Measurements from ENCODE around the gene VLDLR. TPM values are rescaled to one million over a fixed set of nuclear protein-coding genes. Genes with fewer than 3 reads are reported as not detected.

Gene VLDLR
- total RNA-seq, 2 experiments from 2014 or later, result 13.0 to 17.1 TPM

GRCh38 chr9:2616692-2617377 lies 4.8 kb upstream of the VLDLR start:
- POLR2A ChIA-PET, result no interaction called here
- Mint-ChIP-seq H3K4me3 (no peak overlapping the region), H3K36me3 (ENCODE audit: low read depth) (no peaks in the 10 kb centered on the region), H3K4me1 (ENCODE audit: low read depth) (peaks cover 6% of the 10 kb centered on the region), H3K9me3 (no peaks in the 10 kb centered on the region), H3K27ac (no peak overlapping the region), H3K27me3 (peaks cover 33% of the 10 kb centered on the region)
- ATAC-seq (no peak), DNase-seq (no peak)
- intact Hi-C loops (cut with micrococcal nuclease), result loop anchor here (10.0 kb wide), 1 partner anchor 58 kb away; no protein-coding TSS in a partner anchor
- TF ChIP-seq CTCF (IDR thresholded peaks at IDR 0.05), result no peak
- CTCF ChIA-PET, result no interaction called here

GRCh38 chr9:2618289-2618688 lies 3.3 kb upstream of the VLDLR start:
- CTCF ChIA-PET, result no interaction called here

GRCh38 chr9:2620919-2621721 lies 467 bp upstream of the VLDLR start:
- ChIA-PET POLR2A (interaction anchor here (0.5 kb wide), 1 partner anchor 129 kb away, joined by 3 read pairs; no protein-coding TSS in a partner anchor), CTCF (no interaction called here)
- H3K36me3 Mint-ChIP-seq (ENCODE audit: low read depth), result peaks cover 3% of the 10 kb centered on the region
- intact Hi-C loops (cut with micrococcal nuclease), result loop anchor here (10.0 kb wide), 1 partner anchor 224 kb away; the partner anchor contains the start of gene PUM3
- DNase-seq (peak; percentile 78), ATAC-seq (peak; percentile 70)
- H3K4me3 Mint-ChIP-seq, result peak overlapping the region; percentile 88
- no peak for TF ChIP-seq CTCF (IDR thresholded peaks at IDR 0.05)
- H3K9me3 Mint-ChIP-seq, result no peaks in the 10 kb centered on the region
- H3K4me1 Mint-ChIP-seq (ENCODE audit: low read depth), result peaks cover 8% of the 10 kb centered on the region
- peaks cover 58% of the 10 kb centered on the region for H3K27me3 Mint-ChIP-seq
- H3K27ac Mint-ChIP-seq, result peak overlapping the region; percentile 81

More at GRCh38 chr9:2618289-2618688, 3.3 kb upstream of the VLDLR start:
- Mint-ChIP-seq H3K4me1 (ENCODE audit: low read depth) (peaks cover 6% of the 10 kb centered on the region), H3K9me3 (no peaks in the 10 kb centered on the region), H3K4me3 (no peak overlapping the region), H3K27ac (no peak overlapping the region), H3K36me3 (ENCODE audit: low read depth) (no peaks in the 10 kb centered on the region), H3K27me3 (peaks cover 36% of the 10 kb centered on the region)
- POLR2A ChIA-PET, result no interaction called here
- intact Hi-C loops (cut with micrococcal nuclease), result loop anchor here (10.0 kb wide), 1 partner anchor 57 kb away; no protein-coding TSS in a partner anchor
- TF ChIP-seq CTCF (IDR thresholded peaks at IDR 0.05), result no peak
- no peak for ATAC-seq
- DNase-seq, result no peak

- ChIA-PET CTCF (no interaction called here), POLR2A (no interaction called here)
- DNase-seq (peak; percentile 41), ATAC-seq (peak; percentile 17)
- peak overlapping the region; percentile 88 for H3K4me3 Mint-ChIP-seq
- peaks cover 67% of the 10 kb centered on the region for H3K27me3 Mint-ChIP-seq
- H3K9me3 Mint-ChIP-seq, result no peaks in the 10 kb centered on the region
- intact Hi-C loops (cut with micrococcal nuclease), result loop anchor here (10.0 kb wide), 1 partner anchor 222 kb away; the partner anchor contains the start of gene PUM3
- H3K27ac Mint-ChIP-seq, result peak overlapping the region; percentile 74
- TF ChIP-seq CTCF (IDR thresholded peaks at IDR 0.05), result no peak
- peaks cover 3% of the 10 kb centered on the region for H3K36me3 Mint-ChIP-seq (ENCODE audit: low read depth)
- peaks cover 8% of the 10 kb centered on the region for H3K4me1 Mint-ChIP-seq (ENCODE audit: low read depth)
Measured at GRCh38 chr9:2622461-2623287, 1.1 kb downstream of the VLDLR start.

All from activated CD8-positive, alpha-beta T cell treated with anti-CD3 and anti-CD28 coated beads for 36 hours (primary cell).